Fibroblast of the aortic adventitia (primary cell): ENCODE results near the gene HRK. TPM values are rescaled to one million over a fixed set of nuclear protein-coding genes. Genes with fewer than 3 reads are reported as not detected.

ENCODE experiments used
- DNase-seq: peaks from one replicate; pipeline ENCODE4 v3.0.0-alpha.2; 2010; ENCODE audit warnings: low read depth
- H3K4me3 ChIP-seq: 2 replicates; pipeline ENCODE4 v1.5.1; 2011; ENCODE audit warnings: low read depth, mild to moderate bottlenecking, control low read depth, low read length, moderate library complexity
- total RNA-seq: library from RNA; depleted of rRNA; stranded (reverse); fragments of >200 nt; gene quantifications from 2 replicates; pipeline ENCODE4 v1.2.3, GENCODE V29; 2012; ENCODE audit warnings: low replicate concordance
- TF ChIP-seq, protein P1 (sequence below): IDR thresholded peaks from 2 replicates; pipeline ENCODE4 v1.5.1; 2011; ENCODE audit warnings: mild to moderate bottlenecking, low read length, control low read depth, inconsistent platforms; ENCODE audit not compliant: insufficient read depth

Gene HRK
- total RNA-seq, 1 donor, result not detected

DNA sequence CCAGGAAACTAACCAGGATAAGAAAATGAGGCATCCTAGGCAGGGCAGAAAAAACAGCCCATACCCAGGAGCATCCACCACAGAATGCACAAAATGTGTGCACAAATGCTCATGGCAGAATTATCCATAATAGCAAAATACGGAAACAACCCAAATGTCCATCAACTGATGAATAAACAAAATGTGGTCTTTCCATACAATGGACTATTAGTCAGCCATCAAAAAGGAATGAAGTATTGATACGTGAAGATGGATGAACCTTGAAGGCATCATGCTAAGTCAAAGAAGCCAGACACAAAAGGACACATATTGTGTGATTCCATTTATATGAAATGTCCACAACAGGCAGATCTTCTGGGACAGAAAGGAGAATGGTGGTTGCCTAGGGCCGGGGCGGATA is 19.1 kb downstream of the HRK start:
- no peak overlapping the region for H3K4me3 ChIP-seq
- TF ChIP-seq, protein P1, sequence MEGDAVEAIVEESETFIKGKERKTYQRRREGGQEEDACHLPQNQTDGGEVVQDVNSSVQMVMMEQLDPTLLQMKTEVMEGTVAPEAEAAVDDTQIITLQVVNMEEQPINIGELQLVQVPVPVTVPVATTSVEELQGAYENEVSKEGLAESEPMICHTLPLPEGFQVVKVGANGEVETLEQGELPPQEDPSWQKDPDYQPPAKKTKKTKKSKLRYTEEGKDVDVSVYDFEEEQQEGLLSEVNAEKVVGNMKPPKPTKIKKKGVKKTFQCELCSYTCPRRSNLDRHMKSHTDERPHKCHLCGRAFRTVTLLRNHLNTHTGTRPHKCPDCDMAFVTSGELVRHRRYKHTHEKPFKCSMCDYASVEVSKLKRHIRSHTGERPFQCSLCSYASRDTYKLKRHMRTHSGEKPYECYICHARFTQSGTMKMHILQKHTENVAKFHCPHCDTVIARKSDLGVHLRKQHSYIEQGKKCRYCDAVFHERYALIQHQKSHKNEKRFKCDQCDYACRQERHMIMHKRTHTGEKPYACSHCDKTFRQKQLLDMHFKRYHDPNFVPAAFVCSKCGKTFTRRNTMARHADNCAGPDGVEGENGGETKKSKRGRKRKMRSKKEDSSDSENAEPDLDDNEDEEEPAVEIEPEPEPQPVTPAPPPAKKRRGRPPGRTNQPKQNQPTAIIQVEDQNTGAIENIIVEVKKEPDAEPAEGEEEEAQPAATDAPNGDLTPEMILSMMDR, result no peak
- no peak for DNase-seq

- TF ChIP-seq, protein P1, result no peak
- DNase-seq, result peak; percentile 65
- H3K4me3 ChIP-seq, result no peak overlapping the region
Measured at GRCh38 chr12:116861320-116861719, 19.9 kb downstream of the HRK start.

DNA sequence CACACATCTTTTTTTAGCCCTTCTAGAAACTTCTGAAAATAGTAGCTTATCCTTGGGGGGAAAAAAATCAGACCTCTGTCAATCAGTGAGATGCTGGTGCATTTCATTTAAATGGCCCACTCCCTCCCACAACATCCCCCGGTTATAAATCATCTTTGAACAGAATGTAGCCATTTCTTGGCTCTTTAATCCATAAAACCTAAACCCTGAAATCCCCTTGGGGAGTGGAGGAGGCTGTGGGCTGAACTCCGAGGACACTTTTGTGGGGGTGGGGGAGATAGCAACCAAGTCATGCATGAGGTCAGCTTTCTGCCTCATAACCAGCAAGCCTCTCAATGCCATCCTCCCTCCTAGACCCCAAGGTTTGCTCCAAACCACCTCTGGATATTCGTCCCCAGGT is 21.0 kb downstream of the HRK start:
- TF ChIP-seq, protein P1, result no peak
- DNase-seq, result no peak
- peak overlapping the region; percentile 62 for H3K4me3 ChIP-seq

DNA sequence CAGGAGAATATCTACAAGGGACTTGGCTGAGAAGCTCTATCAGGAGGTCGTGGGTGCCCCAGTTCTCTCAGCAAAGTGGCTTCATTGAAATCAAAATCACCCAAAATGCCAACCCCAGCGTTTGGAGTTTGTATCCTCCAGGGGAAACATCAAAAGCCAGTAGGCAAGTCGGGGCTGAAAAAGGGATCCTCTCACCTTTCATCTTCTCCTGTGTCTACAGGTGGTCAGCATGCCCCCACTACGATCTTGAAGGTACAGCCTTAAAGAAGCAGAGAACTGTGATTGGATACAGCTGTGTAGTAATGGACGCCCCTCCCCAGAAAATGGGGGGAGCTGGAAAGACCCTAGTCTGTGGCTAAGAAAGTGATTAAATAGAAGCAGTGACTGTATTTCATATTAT is 22.2 kb downstream of the HRK start:
- DNase-seq, result no peak
- no peak overlapping the region for H3K4me3 ChIP-seq
- TF ChIP-seq, protein P1, result no peak

GRCh38 chr12:116856729-116857128 is 24.5 kb downstream of the HRK start:
- no peak for DNase-seq
- TF ChIP-seq, protein P1, result no peak
- no peak overlapping the region for H3K4me3 ChIP-seq

DNA sequence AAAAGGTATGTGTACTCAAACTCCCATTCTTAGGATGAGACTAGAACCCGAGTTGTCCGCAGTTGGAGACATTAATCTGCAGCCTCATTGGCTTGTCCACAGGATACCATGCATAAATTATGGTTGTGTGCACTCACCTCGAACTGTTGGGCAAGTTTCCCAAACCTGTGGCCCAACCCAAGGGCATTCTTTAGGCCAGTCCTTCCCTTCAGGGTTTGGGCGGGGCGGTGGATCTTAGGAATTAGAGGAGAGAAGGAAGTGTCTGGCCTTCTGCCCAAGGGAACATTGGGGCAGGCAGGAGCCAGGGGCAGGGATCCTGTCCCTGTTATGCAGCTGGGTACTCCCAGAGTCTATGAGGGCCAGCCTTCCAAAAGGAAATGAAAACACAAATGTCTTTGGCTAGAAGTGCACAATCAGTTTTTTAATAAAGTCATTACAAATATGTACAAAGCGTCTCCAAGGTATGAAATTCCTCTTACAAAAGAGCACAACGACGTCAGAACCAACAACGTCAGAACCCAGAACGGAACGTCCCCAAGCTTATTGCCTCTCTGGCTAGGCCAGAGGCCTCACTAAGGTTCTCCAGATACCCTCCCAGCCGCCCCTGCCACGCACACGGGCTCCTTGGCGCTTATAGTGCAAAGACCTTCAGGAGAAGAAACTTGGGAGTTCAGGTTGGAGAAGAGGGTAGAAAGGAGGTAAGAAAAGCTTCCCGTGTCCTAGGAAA is 25.3 kb downstream of the HRK start:
- DNase-seq, result no peak
- no peak overlapping the region for H3K4me3 ChIP-seq
- TF ChIP-seq, protein P1, result no peak

- H3K4me3 ChIP-seq, result no peak overlapping the region
- DNase-seq, result no peak
- TF ChIP-seq, protein P1, result no peak
Measured at GRCh38 chr12:116853507-116853906, 27.7 kb downstream of the HRK start.
